HG03469 (cell line): Measurements from ENCODE around the gene FOXP3.

Source experiments
- ATAC-seq: cut with Tn5 transposase; IDR thresholded peaks from one replicate; pipeline ENCODE4 v1.9.1; 2021; ENCODE audit warnings: mild to moderate bottlenecking, moderate library complexity, moderate number of reproducible peaks; ENCODE audit not compliant: unreplicated experiment

The FOXP3 gene

GRCh38 chrX:49221868-49222267, 42.6 kb downstream of the FOXP3 start:
- no peak for ATAC-seq

GRCh38 chrX:49220100-49220499, 44.4 kb downstream of the FOXP3 start:
- no peak for ATAC-seq

- no peak for ATAC-seq
Observed at GRCh38 chrX:49214996-49215526, 49.4 kb downstream of the FOXP3 start.

- ATAC-seq: no peak
Observed at GRCh38 chrX:49214416-49214815, 50.1 kb downstream of the FOXP3 start.

- no peak for ATAC-seq
Observed at GRCh38 chrX:49212861-49213260, 51.6 kb downstream of the FOXP3 start.

- no peak for ATAC-seq
Observed at GRCh38 chrX:49212209-49212608, 52.3 kb downstream of the FOXP3 start.

- no peak for ATAC-seq
Observed at GRCh38 chrX:49211074-49211473, 53.4 kb downstream of the FOXP3 start.

GRCh38 chrX:49210406-49210805, 54.1 kb downstream of the FOXP3 start:
- ATAC-seq: no peak

- ATAC-seq: no peak
Observed at GRCh38 chrX:49209434-49210251, 54.9 kb downstream of the FOXP3 start.

- ATAC-seq: no peak
Observed at GRCh38 chrX:49208399-49208798, 56.1 kb downstream of the FOXP3 start.

- no peak for ATAC-seq
Observed at GRCh38 chrX:49206543-49206942, 58.0 kb downstream of the FOXP3 start.

- ATAC-seq: no peak
Observed at GRCh38 chrX:49205443-49205842, 59.1 kb downstream of the FOXP3 start.

GRCh38 chrX:49204709-49205108, 59.8 kb downstream of the FOXP3 start:
- ATAC-seq: no peak

GRCh38 chrX:49204017-49204416, 60.5 kb downstream of the FOXP3 start:
- ATAC-seq: no peak

- no peak for ATAC-seq
Observed at GRCh38 chrX:49203536-49203935, 61.0 kb downstream of the FOXP3 start.

GRCh38 chrX:49202022-49202421, 62.5 kb downstream of the FOXP3 start:
- no peak for ATAC-seq
